Mesenchymal stem cell (in vitro differentiated cells and primary cell): Measurements from ENCODE around the gene MYLIP.
A peak's percentile ranks its signal among the peaks of the same experiment; 100 is the strongest.

ENCODE experiments used
- DNase-seq: peaks from one replicate; pipeline ENCODE4 v3.0.0-alpha.2; 2013
- H2AFZ ChIP-seq: one replicate; pipeline ENCODE4 v1.6.1; 2013; ENCODE audit warnings: low read depth, mild to moderate bottlenecking, control low read depth, inconsistent platforms, low read length, moderate library complexity
- H2AK5ac ChIP-seq: 2 replicates; pipeline ENCODE4 v1.6.1; 2013; ENCODE audit warnings: low read length, moderate library complexity, mild to moderate bottlenecking, inconsistent platforms; ENCODE audit not compliant: severe bottlenecking
- H2BK120ac ChIP-seq: one replicate; pipeline ENCODE4 v1.6.1; 2013; ENCODE audit warnings: low read depth, mild to moderate bottlenecking, inconsistent platforms, low read length, moderate library complexity
- H2BK12ac ChIP-seq, 2 experiments: one replicate each; pipeline ENCODE4 v1.6.1; 2013; ENCODE audit warnings: inconsistent platforms in 2 of 2, low read length in 2 of 2, mild to moderate bottlenecking in 2 of 2, moderate library complexity in 2 of 2, control low read depth in 1 of 2
- H2BK15ac ChIP-seq: one replicate; pipeline ENCODE4 v1.6.1; 2013; ENCODE audit warnings: mild to moderate bottlenecking, low read depth, inconsistent platforms; ENCODE audit not compliant: poor library complexity, severe bottlenecking
- H2BK5ac ChIP-seq: 2 replicates; pipeline ENCODE4 v1.6.1; 2013; ENCODE audit warnings: low read depth, mild to moderate bottlenecking, low read length, control low read depth, inconsistent platforms; ENCODE audit not compliant: poor library complexity, severe bottlenecking
- H3K14ac ChIP-seq, 2 experiments: one replicate each; pipeline ENCODE4 v1.6.1; 2013; ENCODE audit warnings: inconsistent platforms in 2 of 2, low read length in 2 of 2, control low read depth in 1 of 2, mild to moderate bottlenecking in 1 of 2, moderate library complexity in 1 of 2
- H3K18ac ChIP-seq, 2 experiments: one replicate each; pipeline ENCODE4 v1.6.1; 2013; ENCODE audit warnings: inconsistent platforms in 2 of 2, low read length in 2 of 2, control low read depth in 1 of 2, low read depth in 1 of 2, mild to moderate bottlenecking in 1 of 2
- H3K23ac ChIP-seq, 2 experiments: one replicate each; pipeline ENCODE4 v1.6.1; 2013; ENCODE audit warnings: inconsistent platforms in 2 of 2, low read length in 2 of 2, mild to moderate bottlenecking in 2 of 2, moderate library complexity in 2 of 2, control low read depth in 1 of 2
- H3K27ac ChIP-seq: 2 replicates; pipeline ENCODE4 v1.5.1; 2013; ENCODE audit warnings: mild to moderate bottlenecking, moderate library complexity, low read length, control low read depth, inconsistent platforms; ENCODE audit not compliant: poor library complexity, severe bottlenecking
- H3K27me3 ChIP-seq, 2 experiments: 2 replicates each; pipeline versions ENCODE4 v1.6.1 to v1.7.0; 2013; ENCODE audit warnings: low read length in 2 of 2, mild to moderate bottlenecking in 2 of 2, moderate library complexity in 2 of 2, control low read depth in 1 of 2, inconsistent platforms in 1 of 2; ENCODE audit not compliant: control insufficient read depth in 1 of 2, insufficient read depth in 1 of 2
- H3K36me3 ChIP-seq, 2 experiments: 2 replicates each; pipeline versions ENCODE4 v1.6.1 to v1.7.0; 2013; ENCODE audit warnings: low read length in 2 of 2, control low read depth in 1 of 2, inconsistent platforms in 1 of 2, low read depth in 1 of 2, mild to moderate bottlenecking in 1 of 2; ENCODE audit not compliant: insufficient read depth in 2 of 2, control insufficient read depth in 1 of 2
- H3K4ac ChIP-seq, 2 experiments: one replicate each; pipeline ENCODE4 v1.6.1; 2013; ENCODE audit warnings: inconsistent platforms in 2 of 2, low read length in 2 of 2, mild to moderate bottlenecking in 2 of 2, moderate library complexity in 2 of 2, control low read depth in 1 of 2, low read depth in 1 of 2
- H3K4me1 ChIP-seq: 2 replicates; pipeline ENCODE4 v1.6.1; 2013; ENCODE audit warnings: low read depth, low read length, control low read depth; ENCODE audit not compliant: control insufficient read depth, insufficient read depth
- H3K4me2 ChIP-seq: 2 replicates; pipeline ENCODE4 v1.6.1; 2013; ENCODE audit warnings: low read length, mild to moderate bottlenecking, inconsistent platforms; ENCODE audit not compliant: poor library complexity, severe bottlenecking
- H3K4me3 ChIP-seq, 2 experiments: 2 replicates each; pipeline versions ENCODE4 v1.5.1 to v1.7.0; 2013; ENCODE audit warnings: low read length in 2 of 2, mild to moderate bottlenecking in 2 of 2, control low read depth in 1 of 2, low read depth in 1 of 2; ENCODE audit not compliant: insufficient read depth in 1 of 2
- H3K79me1 ChIP-seq: replicated peaks from 2 replicates; pipeline ENCODE4 v1.6.1; 2013; ENCODE audit warnings: mild to moderate bottlenecking, control low read depth, low read length, inconsistent platforms; ENCODE audit not compliant: poor library complexity, severe bottlenecking
- H3K9ac ChIP-seq: 2 replicates; pipeline ENCODE4 v1.7.0; 2013; ENCODE audit warnings: mild to moderate bottlenecking, low read length, moderate library complexity
- H3K9me3 ChIP-seq: 2 replicates; pipeline ENCODE4 v1.7.0; 2013; ENCODE audit warnings: mild to moderate bottlenecking, low read length; ENCODE audit not compliant: control insufficient read depth
- H4K8ac ChIP-seq: one replicate; pipeline ENCODE4 v1.6.1; 2013; ENCODE audit warnings: inconsistent platforms, mild to moderate bottlenecking, low read length, moderate library complexity
- H4K91ac ChIP-seq: one replicate; pipeline ENCODE4 v1.6.1; 2013; ENCODE audit warnings: mild to moderate bottlenecking, low read length, inconsistent platforms
- WGBS: methylation state at CpG from one replicate; pipeline ENCODE4 v1.1.7; 2013; ENCODE audit warnings: mixed read lengths; 5-methylcytosine and 5-hydroxymethylcytosine counted together
- small RNA-seq: library from polyadenylated mRNA; stranded (forward); fragments of <200 nt; extraction: miRNeasy Mini kit (QIAGEN cat#:217004); gene quantifications from one replicate; pipeline ENCODE3, GENCODE V24; 2013; ENCODE audit warnings: low read depth

The MYLIP gene

DNA sequence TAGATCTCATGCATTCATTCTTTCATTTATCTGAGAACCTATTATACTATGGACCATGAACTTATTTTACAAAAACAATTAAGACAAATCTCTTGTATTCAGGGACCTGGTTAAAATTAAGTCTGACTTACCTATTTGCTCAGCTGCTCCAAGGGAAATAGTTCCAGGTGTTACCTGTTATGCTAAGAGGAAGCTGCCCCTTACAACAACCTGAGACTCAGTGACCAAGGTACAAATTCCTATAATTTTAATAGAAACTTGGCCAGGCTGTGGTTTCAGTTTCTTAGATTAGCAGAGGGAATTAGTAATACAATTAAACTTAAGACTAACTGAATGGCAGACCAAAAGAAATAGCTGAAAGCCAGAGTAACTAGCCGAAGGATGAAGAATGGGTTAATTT, 61.3 kb downstream of the MYLIP start:
- no peak overlapping the region for H2BK5ac ChIP-seq
- H2AK5ac ChIP-seq = no peak overlapping the region
- peaks cover 0 to 5% of the 10 kb centered on the region in 2 experiments for H3K27me3 ChIP-seq
- H3K79me1 ChIP-seq = no peaks in the 10 kb centered on the region
- no peak overlapping the region for H2BK120ac ChIP-seq
- no peak overlapping the region for H3K4me3 ChIP-seq
- no peak overlapping the region for H3K27ac ChIP-seq
- H3K14ac ChIP-seq = no peak overlapping the region
- H4K8ac ChIP-seq = no peak overlapping the region
- H3K4me1 ChIP-seq = no peaks in the 10 kb centered on the region
- H3K18ac ChIP-seq = no peak overlapping the region
- no CpG with 5 or more reads among the region's 1 CpG for WGBS
- no peak overlapping the region for H2AFZ ChIP-seq
- H2BK15ac ChIP-seq = no peak overlapping the region
- H3K9me3 ChIP-seq = no peaks in the 10 kb centered on the region
- H3K23ac ChIP-seq = no peak overlapping the region
- no peak overlapping the region for H4K91ac ChIP-seq
- H3K9ac ChIP-seq = no peak overlapping the region
- no peak overlapping the region for H2BK12ac ChIP-seq
- no peak for DNase-seq
- no peak overlapping the region for H3K4me2 ChIP-seq
- H3K36me3 ChIP-seq = no peaks in the 10 kb centered on the region
- H3K4ac ChIP-seq = no peak overlapping the region

DNA sequence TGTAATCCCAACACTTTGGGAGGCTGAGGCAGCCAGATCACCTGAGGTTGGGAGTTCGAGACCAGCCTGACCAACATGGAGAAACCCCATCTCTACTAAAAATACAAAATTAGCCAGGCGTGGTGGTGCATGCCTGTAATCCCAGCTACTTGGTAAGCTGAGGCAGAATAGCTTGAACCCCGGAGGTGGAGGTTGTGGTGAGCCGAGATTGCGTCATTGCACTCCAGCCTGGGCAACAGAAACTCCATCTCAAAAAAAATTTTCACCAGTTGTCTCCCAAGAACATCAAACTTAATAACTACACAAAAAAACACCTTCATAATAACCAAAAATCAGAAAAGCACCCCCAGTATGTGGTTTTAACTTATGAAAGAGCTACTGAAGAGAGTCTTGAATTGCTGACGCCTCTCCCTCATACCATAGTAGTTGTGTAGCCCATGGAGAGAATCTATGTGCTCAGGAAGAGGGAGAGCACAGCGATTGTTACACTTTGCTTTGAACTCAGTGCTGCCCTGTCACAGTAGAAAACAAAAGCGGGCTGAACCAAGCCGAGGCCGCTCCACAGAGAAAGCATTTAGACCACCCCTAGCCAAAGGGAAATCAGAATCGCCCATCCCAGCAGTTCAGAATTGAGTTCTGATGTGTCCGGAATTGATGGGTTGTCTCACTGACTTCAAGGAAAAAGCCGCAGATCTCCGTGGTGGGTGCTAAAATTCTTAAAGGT, 67.5 kb downstream of the MYLIP start:
- 85% methylated on average over 14 of the region's 14 CpGs for WGBS
- DNase-seq = no peak
- peak overlapping the region in 1 of 2 experiments; percentile 26 for H3K23ac ChIP-seq
- no peak overlapping the region for H2BK120ac ChIP-seq
- H3K9me3 ChIP-seq = no peaks in the 10 kb centered on the region
- no peak overlapping the region for H3K27ac ChIP-seq
- no peaks in the 10 kb centered on the region for H3K36me3 ChIP-seq
- H2AK5ac ChIP-seq = no peak overlapping the region
- no peak overlapping the region for H3K4ac ChIP-seq
- no peak overlapping the region for H2AFZ ChIP-seq
- H3K4me1 ChIP-seq = peaks cover 2% of the 10 kb centered on the region
- H2BK12ac ChIP-seq = no peak overlapping the region
- H2BK5ac ChIP-seq = no peak overlapping the region
- H4K91ac ChIP-seq = no peak overlapping the region
- peaks cover 0 to 3% of the 10 kb centered on the region in 2 experiments for H3K27me3 ChIP-seq
- H2BK15ac ChIP-seq = peak overlapping the region; percentile 44
- H3K9ac ChIP-seq = no peak overlapping the region
- H3K4me2 ChIP-seq = no peak overlapping the region
- no peak overlapping the region for H3K18ac ChIP-seq
- no peak overlapping the region for H3K14ac ChIP-seq
- H3K4me3 ChIP-seq = no peak overlapping the region
- no peak overlapping the region for H4K8ac ChIP-seq
- H3K79me1 ChIP-seq = no peaks in the 10 kb centered on the region

GRCh38 chr6:16196984-16197546, 68.2 kb downstream of the MYLIP start:
- H3K23ac ChIP-seq = no peak overlapping the region
- no peak overlapping the region for H3K18ac ChIP-seq
- WGBS = 80% methylated on average over 12 of the region's 19 CpGs

More at GRCh38 chr6:16196984-16197546, 68.2 kb downstream of the MYLIP start:
- Histone ChIP-seq H2BK120ac (no peak overlapping the region), H3K27ac (no peak overlapping the region), H3K4me1 (peaks cover 2% of the 10 kb centered on the region), H3K79me1 (no peaks in the 10 kb centered on the region), H3K9me3 (no peaks in the 10 kb centered on the region), H2AK5ac (no peak overlapping the region), H2BK12ac (no peak overlapping the region), H2BK5ac (no peak overlapping the region), H3K4me3 (no peak overlapping the region), H4K8ac (no peak overlapping the region), H3K4ac (no peak overlapping the region), H3K27me3 (peaks cover 0 to 3% of the 10 kb centered on the region in 2 experiments), H2BK15ac (no peak overlapping the region), H3K9ac (no peak overlapping the region), H3K14ac (no peak overlapping the region), H3K36me3 (no peaks in the 10 kb centered on the region), H4K91ac (no peak overlapping the region), H2AFZ (no peak overlapping the region), H3K4me2 (no peak overlapping the region)
- no peak for DNase-seq

Small RNAs within 50 kb of the gene (small RNA-seq; reads per million reads assigned to genes)
- 2.9 reads per million, percentile 12 among the genes with 10 or more reads in this experiment for gene MIR4639
